HepG2 (cell line): ENCODE measurements around the gene TEX14. TPM values are rescaled to one million over a fixed set of nuclear protein-coding genes. Genes with fewer than 3 reads are reported as not detected.

ENCODE experiments used
- EP300 ChIP-seq, 3 experiments: sonication (generic) in 1 of 3; formaldehyde crosslinking in 1 of 3; IDR thresholded peaks; 2 replicates each; pipeline versions ENCODE4 v1.5.1 to v1.6.1; 2011 to 2020; ENCODE audit warnings: low read depth in 2 of 3, low read length in 2 of 3, borderline replicate concordance in 1 of 3, improper control_type of control experiment in 1 of 3, mild to moderate bottlenecking in 1 of 3, missing genetic modification reagents in 1 of 3, moderate library complexity in 1 of 3
- GPN1 ChIP-seq: sonication (generic); formaldehyde crosslinking; IDR thresholded peaks from 2 replicates; pipeline ENCODE4 v1.5.1; 2020; ENCODE audit warnings: missing genetic modification reagents, borderline replicate concordance
- PCBP1 ChIP-seq: fragments of 200-400 bp; formaldehyde crosslinking; IDR thresholded peaks from 2 replicates; pipeline ENCODE4 v1.6.1; 2017; ENCODE audit warnings: mild to moderate bottlenecking, low read depth, low read length, borderline replicate concordance
- PHF20 ChIP-seq: sonication (generic); formaldehyde crosslinking; IDR thresholded peaks from 2 replicates; pipeline ENCODE4 v1.5.0; 2020; ENCODE audit warnings: mild to moderate bottlenecking, missing genetic modification reagents
- SOX13 ChIP-seq, 3 experiments: fragments of 450-650 bp in 1 of 3; sonication (generic) in 1 of 3; formaldehyde crosslinking in 1 of 3; IDR thresholded peaks in 2 of 3; conservative IDR thresholded peaks in 1 of 3; 2 replicates each; pipeline versions ENCODE4 v1.5.0 to v1.6.1; 2016 to 2020; ENCODE audit warnings: antibody characterized with exemption in 1 of 3, mild to moderate bottlenecking in 1 of 3, missing compliant biosample characterization in 1 of 3, missing genetic modification reagents in 1 of 3, moderate library complexity in 1 of 3
- SP5 ChIP-seq: IDR thresholded peaks from 2 replicates; pipeline ENCODE4 v1.6.1; 2016; ENCODE audit warnings: low read depth, borderline replicate concordance
- ZNF235 ChIP-seq: sonication (generic); formaldehyde crosslinking; IDR thresholded peaks from 2 replicates; pipeline ENCODE4 v1.8.1; 2023; ENCODE audit warnings: mild to moderate bottlenecking, missing genetic modification reagents, borderline replicate concordance
- ZNF552 ChIP-seq: sonication (generic); formaldehyde crosslinking; IDR thresholded peaks from 2 replicates; pipeline ENCODE4 v1.9.0; 2022; ENCODE audit warnings: missing genetic modification reagents, mild to moderate bottlenecking, borderline replicate concordance
- ZNF816 ChIP-seq: sonication (generic); formaldehyde crosslinking; IDR thresholded peaks from 2 replicates; pipeline ENCODE4 v1.8.0; 2022; ENCODE audit warnings: missing genetic modification reagents, mild to moderate bottlenecking, borderline replicate concordance
- polyA plus RNA-seq, 8 experiments: library from polyadenylated mRNA; depleted of rRNA in 3 of 8; stranded (reverse) in 7 of 8; unstranded in 1 of 8; fragments of >200 nt; fragmentation: Illumina TruSeq in 4 of 8; extraction: Trizol in 4 of 8; gene quantifications; 2 replicates each; pipeline versions ENCODE4 v1.2.1 to v1.2.3, GENCODE V29; 2011 to 2016; ENCODE audit warnings: low read depth in 4 of 8, missing spikeins in 1 of 8, mixed read lengths in 1 of 8; ENCODE audit not compliant: insufficient read depth in 1 of 8
- total RNA-seq, 5 experiments: library from RNA; depleted of rRNA; stranded (reverse); fragments of >200 nt; fragmentation: Illumina TruSeq; extraction: Trizol; gene quantifications; 2 replicates each; pipeline ENCODE4 v1.2.3, GENCODE V29; 2016; ENCODE audit warnings: low read depth in 1 of 5
- TF ChIP-seq, protein P1 (sequence below): sonication (generic); formaldehyde crosslinking; IDR thresholded peaks from 2 replicates; pipeline ENCODE4 v1.4.0; 2020; ENCODE audit warnings: missing genetic modification reagents
- TF ChIP-seq, protein P2 (sequence below): sonication (generic); formaldehyde crosslinking; IDR thresholded peaks from 2 replicates; pipeline ENCODE4 v1.5.1; 2020; ENCODE audit warnings: mild to moderate bottlenecking, missing genetic modification reagents, borderline replicate concordance
- TF ChIP-seq, protein P3 (sequence below): sonication (generic); formaldehyde crosslinking; IDR thresholded peaks from 2 replicates; pipeline ENCODE4 v1.4.0; 2020; ENCODE audit warnings: missing genetic modification reagents
- TF ChIP-seq, protein P4 (sequence below): sonication (generic); formaldehyde crosslinking; IDR thresholded peaks from 2 replicates; pipeline ENCODE4 v1.4.0; 2020; ENCODE audit warnings: missing genetic modification reagents, low read depth, mild to moderate bottlenecking, borderline replicate concordance

Gene TEX14
- total and polyA plus RNA-seq, 2 of the 13 experiments (the other 11 are each of a cell fraction or from before 2014, with no cell fraction given): 0.04 to 0.07 TPM

DNA sequence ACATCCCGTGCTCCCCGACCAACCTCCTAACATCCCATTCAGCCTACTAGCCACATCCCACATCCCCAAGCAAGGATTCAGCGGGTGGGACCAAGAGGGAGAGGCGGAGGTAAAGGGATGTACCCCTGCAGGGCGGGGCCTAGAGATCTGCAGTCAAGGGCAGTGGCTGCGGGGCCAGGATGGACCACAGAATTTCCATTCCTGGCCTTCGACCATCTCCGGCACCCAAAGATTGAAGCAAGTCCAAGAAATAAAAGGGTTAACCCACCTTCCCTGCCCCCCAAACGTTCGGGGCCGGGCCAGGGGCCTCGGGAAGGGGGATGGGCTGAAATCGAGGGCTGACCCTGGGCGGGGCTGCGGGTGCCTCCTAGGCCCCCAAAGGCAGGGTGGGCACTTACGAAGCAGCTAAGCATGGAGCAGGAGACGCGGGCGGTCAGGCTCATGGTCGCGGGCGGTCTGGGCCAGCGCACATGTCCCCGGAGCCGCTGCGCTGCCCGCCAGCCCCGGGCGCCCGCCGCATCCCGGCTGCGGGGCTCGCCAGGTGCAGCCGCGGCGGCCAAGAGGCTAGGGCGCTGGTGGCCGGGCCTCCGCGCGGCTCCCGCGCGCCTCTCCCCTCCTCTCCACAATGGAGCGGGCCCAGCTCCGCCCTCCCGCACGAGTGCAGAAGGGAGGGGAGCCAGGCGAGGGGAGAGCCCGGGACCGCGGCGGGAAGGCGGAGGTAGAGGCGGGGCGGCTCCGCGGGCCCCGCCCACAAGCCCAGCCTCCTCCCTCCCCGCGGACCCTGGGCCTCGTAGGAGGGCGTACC lies 177.7 kb downstream of the TEX14 start, which contains the start of gene MTMR4 (continued):
- TF ChIP-seq, protein P1, sequence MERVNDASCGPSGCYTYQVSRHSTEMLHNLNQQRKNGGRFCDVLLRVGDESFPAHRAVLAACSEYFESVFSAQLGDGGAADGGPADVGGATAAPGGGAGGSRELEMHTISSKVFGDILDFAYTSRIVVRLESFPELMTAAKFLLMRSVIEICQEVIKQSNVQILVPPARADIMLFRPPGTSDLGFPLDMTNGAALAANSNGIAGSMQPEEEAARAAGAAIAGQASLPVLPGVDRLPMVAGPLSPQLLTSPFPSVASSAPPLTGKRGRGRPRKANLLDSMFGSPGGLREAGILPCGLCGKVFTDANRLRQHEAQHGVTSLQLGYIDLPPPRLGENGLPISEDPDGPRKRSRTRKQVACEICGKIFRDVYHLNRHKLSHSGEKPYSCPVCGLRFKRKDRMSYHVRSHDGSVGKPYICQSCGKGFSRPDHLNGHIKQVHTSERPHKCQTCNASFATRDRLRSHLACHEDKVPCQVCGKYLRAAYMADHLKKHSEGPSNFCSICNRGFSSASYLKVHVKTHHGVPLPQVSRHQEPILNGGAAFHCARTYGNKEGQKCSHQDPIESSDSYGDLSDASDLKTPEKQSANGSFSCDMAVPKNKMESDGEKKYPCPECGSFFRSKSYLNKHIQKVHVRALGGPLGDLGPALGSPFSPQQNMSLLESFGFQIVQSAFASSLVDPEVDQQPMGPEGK (CRISPR knock-in tag): peak; percentile 82; the same call in 1 of the 2 replicates
- peak; percentile 94 for TF ChIP-seq SP5
- peak; percentile 52; the same call in 1 of the 2 replicates for TF ChIP-seq PHF20 (CRISPR knock-in tag)
- no peak for TF ChIP-seq GPN1
- no peak for TF ChIP-seq ZNF235 (CRISPR knock-in tag)
- TF ChIP-seq, protein P2, sequence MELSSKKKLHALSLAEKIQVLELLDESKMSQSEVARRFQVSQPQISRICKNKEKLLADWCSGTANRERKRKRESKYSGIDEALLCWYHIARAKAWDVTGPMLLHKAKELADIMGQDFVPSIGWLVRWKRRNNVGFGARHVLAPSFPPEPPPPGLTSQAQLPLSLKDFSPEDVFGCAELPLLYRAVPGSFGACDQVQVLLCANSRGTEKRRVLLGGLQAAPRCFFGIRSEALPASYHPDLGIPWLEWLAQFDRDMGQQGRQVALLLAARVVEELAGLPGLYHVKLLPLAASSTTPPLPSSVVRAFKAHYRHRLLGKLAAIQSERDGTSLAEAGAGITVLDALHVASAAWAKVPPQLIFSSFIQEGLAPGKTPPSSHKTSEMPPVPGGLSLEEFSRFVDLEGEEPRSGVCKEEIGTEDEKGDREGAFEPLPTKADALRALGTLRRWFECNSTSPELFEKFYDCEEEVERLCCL: no peak
- no peak for TF ChIP-seq ZNF816 (CRISPR knock-in tag)
- TF ChIP-seq ZNF552 (CRISPR knock-in tag): no peak
- TF ChIP-seq, protein P3, sequence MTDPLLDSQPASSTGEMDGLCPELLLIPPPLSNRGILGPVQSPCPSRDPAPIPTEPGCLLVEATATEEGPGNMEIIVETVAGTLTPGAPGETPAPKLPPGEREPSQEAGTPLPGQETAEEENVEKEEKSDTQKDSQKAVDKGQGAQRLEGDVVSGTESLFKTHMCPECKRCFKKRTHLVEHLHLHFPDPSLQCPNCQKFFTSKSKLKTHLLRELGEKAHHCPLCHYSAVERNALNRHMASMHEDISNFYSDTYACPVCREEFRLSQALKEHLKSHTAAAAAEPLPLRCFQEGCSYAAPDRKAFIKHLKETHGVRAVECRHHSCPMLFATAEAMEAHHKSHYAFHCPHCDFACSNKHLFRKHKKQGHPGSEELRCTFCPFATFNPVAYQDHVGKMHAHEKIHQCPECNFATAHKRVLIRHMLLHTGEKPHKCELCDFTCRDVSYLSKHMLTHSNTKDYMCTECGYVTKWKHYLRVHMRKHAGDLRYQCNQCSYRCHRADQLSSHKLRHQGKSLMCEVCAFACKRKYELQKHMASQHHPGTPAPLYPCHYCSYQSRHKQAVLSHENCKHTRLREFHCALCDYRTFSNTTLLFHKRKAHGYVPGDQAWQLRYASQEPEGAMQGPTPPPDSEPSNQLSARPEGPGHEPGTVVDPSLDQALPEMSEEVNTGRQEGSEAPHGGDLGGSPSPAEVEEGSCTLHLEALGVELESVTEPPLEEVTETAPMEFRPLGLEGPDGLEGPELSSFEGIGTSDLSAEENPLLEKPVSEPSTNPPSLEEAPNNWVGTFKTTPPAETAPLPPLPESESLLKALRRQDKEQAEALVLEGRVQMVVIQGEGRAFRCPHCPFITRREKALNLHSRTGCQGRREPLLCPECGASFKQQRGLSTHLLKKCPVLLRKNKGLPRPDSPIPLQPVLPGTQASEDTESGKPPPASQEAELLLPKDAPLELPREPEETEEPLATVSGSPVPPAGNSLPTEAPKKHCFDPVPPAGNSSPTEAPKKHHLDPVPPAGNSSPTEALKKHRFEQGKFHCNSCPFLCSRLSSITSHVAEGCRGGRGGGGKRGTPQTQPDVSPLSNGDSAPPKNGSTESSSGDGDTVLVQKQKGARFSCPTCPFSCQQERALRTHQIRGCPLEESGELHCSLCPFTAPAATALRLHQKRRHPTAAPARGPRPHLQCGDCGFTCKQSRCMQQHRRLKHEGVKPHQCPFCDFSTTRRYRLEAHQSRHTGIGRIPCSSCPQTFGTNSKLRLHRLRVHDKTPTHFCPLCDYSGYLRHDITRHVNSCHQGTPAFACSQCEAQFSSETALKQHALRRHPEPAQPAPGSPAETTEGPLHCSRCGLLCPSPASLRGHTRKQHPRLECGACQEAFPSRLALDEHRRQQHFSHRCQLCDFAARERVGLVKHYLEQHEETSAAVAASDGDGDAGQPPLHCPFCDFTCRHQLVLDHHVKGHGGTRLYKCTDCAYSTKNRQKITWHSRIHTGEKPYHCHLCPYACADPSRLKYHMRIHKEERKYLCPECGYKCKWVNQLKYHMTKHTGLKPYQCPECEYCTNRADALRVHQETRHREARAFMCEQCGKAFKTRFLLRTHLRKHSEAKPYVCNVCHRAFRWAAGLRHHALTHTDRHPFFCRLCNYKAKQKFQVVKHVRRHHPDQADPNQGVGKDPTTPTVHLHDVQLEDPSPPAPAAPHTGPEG (CRISPR knock-in tag): peak; percentile 73; the same call in 1 of the 2 replicates
- peak in 1 of 2 experiments; percentile 22; a peak in 1 of 4 replicates for TF ChIP-seq EP300 (IDR thresholded peaks at IDR 0.05; ENCODE audit: low read depth in 2 of 2, low read length in 2 of 2)
- TF ChIP-seq EP300 (CRISPR knock-in tag; IDR thresholded peaks at IDR 0.05; ENCODE audit: borderline replicate concordance): no peak; the same call in 1 of the 2 replicates
- TF ChIP-seq SOX13 (IDR thresholded peaks at IDR 0.05): no peak
- peak in 1 of 2 experiments; percentile 53; a peak in 1 of 4 replicates for TF ChIP-seq SOX13 (CRISPR knock-in tag; conservative IDR thresholded peaks at IDR 0.05 in 1 of 2, IDR thresholded peaks at IDR 0.05 in 1 of 2)
- no peak for TF ChIP-seq PCBP1
- TF ChIP-seq, protein P4, sequence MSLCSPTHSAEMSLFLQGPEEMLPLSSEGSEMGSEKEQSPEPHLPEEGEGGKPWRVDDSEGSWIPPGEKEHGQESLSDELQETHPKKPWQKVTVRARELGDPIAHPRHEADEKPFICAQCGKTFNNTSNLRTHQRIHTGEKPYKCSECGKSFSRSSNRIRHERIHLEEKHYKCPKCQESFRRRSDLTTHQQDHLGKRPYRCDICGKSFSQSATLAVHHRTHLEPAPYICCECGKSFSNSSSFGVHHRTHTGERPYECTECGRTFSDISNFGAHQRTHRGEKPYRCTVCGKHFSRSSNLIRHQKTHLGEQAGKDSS (CRISPR knock-in tag): no peak
